C4-2B (cell line): ENCODE data around the gene LRRTM4.

ENCODE experiments used
- CTCF ChIP-seq: fragments of 450-650 bp; conservative IDR thresholded peaks from 2 replicates; pipeline ENCODE4 v1.5.1; 2017; ENCODE audit warnings: mild to moderate bottlenecking
- ZFX ChIP-seq: fragments of 450-650 bp; IDR thresholded peaks from 2 replicates; pipeline ENCODE4 v1.6.1; 2017

GRCh38 chr2:77108915-77109314, 413.3 kb downstream of the LRRTM4 start:
- TF ChIP-seq CTCF, result no peak
- no peak for TF ChIP-seq ZFX
